ENCODE results near the gene ABHD17C.
"Not testable (repeated sequence)": the region's sequence is repeated elsewhere in the genome, so short reads cannot be mapped to it uniquely, and the experiment has no call there.

ABHD17C gene

GRCh38 chr15:80730926-80731325 is 35.8 kb downstream of the ABHD17C start:
- DNase-seq (no peak), ATAC-seq (no peak)

DNA sequence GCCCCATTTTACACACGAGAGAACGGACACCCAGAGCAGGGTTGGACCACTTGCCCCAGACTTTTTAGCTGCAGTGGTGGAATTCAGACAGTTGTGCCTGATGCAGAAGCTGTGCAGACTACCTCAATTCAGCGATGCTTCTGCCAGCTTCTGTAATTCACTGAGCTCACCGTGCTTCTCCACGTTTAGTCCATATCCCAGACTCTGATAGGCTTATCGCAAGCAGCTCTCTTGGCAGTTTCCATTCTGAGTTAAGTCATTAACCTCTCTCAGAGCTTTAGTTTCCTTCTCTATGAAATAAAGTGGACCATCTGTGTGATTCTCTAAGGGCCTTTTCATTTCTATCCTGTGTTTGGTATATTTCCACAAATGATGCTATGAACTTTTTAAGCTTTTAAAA is 37.1 kb downstream of the ABHD17C start:
- ATAC-seq: no peak
- DNase-seq: no peak

DNA sequence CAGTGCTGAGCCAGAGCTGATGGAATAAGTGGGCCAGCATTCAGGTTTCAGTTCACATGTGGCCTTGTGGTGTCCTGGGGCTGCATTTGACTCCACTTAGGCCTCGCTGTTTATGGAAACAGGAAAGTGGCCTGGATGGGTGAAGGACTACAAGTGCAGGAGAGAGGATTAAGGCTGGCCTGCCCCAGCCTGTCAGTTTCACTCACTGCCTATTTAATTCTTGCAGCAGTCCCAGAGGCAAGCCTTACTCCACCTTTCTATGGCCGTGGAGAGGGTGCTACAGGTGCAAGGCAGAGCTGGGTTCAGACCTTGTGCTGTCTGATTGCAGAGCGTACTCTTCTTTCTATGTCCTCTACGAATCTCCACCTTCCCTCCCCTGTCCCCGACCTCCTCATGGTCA is 37.7 kb downstream of the ABHD17C start:
- no peak for ATAC-seq
- no peak for DNase-seq

- DNase-seq: no peak
- ATAC-seq: no peak
These were observed 38.4 kb downstream of the ABHD17C start for GRCh38 chr15:80733460-80733859.

- ATAC-seq: no peak
- DNase-seq: no peak
These were observed 40.2 kb downstream of the ABHD17C start for GRCh38 chr15:80735344-80735743.

DNA sequence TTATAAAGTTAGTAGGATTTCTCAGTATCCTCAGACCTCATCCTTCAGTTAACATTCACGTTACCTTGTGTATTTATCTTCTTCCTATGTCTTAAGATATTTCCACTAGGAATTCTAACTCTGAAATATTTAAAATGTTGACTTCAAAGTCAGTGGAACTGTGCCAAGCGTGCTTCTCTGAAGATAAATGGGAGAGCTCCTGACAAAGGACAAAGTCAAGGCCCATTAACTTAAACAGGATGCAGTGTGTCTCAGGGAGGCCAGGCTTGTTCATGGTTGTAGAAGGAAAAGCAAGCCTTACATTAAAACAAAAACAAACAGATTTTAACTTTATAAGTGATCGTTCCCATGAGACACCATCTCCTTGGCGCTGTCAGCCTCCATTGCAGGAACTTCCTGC is 41.5 kb downstream of the ABHD17C start:
- ATAC-seq: no peak

GRCh38 chr15:80739919-80740318 is 44.8 kb downstream of the ABHD17C start:
- ATAC-seq: no peak
- DNase-seq: no peak

More for the DNA sequence above, 41.5 kb downstream of the ABHD17C start:
- DNase-seq: no peak

- DNase-seq (no peak), ATAC-seq (no peak)
These were observed 47.0 kb downstream of the ABHD17C start for GRCh38 chr15:80742081-80742480.

DNA sequence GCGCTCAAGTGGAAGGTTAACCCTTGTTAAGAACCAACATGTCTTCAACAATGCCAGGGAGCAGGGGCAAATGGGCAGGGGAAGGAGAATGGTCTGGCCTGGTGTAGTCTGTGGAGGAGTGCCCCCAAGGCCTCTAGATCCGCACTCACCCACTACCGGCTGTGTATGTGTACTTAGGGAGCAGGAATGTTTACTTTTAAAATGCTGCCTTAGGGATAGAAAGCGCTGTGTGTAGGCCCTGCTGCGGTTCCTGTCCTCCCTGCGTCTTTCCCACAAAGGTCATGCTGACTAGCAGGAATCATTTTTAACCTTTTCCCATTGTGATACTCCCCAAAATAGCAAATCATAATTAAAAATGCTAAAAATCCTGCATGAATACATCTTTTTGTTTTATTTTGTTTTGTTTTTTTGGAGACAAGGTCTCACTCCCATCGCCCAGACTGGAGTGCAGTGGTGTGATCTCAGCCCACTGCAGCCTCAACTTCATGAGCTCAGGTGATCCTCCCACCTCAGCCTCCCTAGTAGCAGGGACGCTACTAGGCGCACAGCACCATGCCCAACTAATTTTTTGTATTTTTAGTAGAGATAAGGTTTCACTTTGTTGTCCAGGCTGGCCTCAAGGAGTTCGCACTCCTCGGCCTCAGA is 48.2 kb downstream of the ABHD17C start:
- no peak for DNase-seq
- ATAC-seq: no peak

- ATAC-seq: no peak
- DNase-seq: no peak
These were observed 49.3 kb downstream of the ABHD17C start for GRCh38 chr15:80744415-80744814.

GRCh38 chr15:80744826-80745225 is 49.7 kb downstream of the ABHD17C start:
- DNase-seq (no peak), ATAC-seq (no peak)

DNA sequence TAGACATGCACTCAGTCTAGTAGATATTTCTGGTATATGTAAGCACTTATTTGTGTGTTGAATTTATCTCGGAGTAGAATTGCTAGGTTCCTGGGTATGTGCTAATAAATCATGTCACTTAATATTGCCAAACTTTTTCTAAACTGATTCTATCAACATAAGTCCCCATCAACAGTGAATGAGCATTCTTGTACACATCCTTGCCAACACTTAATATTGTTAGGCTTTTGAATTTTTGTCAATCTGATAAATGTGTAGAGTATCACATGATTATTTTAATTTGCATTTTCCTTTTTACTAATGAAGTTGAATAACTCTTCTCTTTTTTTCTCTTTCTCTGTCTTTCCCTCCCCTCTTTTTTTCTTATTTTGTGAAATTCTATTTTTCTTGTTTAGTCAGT is 50.8 kb downstream of the ABHD17C start:
- no peak for ATAC-seq

DNA sequence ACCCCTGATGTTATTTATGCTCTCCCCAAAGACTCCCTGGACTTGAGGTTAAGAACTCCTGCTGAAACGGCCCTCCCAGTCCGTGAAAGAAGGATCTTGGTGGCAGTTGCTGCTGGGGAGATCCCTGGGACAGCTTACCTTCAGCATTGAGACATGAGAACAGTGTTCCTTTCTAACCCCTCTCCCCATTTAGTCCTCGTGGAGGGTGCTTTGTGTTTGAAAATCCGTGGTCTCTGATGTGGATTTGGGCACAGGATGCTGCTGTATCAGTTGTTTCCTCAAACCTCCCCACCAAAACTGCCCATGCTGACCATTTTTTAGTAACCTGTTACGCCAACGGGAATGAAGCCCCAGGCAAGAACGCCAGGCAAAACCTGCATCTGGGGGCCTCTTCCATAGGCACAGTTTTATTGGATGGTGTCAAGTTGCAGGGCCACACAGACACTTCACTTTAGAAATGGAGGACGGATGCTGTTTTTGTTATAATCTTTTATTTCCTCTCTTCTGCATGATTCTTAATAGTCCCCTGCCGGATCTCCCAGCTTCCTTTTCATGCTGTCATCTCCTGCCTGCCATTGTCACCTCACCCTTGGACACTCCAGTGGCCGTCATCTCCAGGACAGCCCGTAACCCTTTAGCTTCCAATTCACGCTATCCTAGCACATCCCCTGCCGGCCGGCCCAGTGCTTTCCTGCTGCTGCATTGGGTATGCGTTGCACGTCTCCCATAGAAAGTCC is 52.4 kb downstream of the ABHD17C start:
- DNase-seq: no peak
- no peak for ATAC-seq

More for the DNA sequence above, 50.8 kb downstream of the ABHD17C start:
- DNase-seq: no peak

GRCh38 chr15:80749589-80749988 is 54.5 kb downstream of the ABHD17C start:
- ATAC-seq (no peak), DNase-seq (no peak)

GRCh38 chr15:80750575-80750974 is 55.5 kb downstream of the ABHD17C start:
- no peak for ATAC-seq
- DNase-seq: no peak

DNA sequence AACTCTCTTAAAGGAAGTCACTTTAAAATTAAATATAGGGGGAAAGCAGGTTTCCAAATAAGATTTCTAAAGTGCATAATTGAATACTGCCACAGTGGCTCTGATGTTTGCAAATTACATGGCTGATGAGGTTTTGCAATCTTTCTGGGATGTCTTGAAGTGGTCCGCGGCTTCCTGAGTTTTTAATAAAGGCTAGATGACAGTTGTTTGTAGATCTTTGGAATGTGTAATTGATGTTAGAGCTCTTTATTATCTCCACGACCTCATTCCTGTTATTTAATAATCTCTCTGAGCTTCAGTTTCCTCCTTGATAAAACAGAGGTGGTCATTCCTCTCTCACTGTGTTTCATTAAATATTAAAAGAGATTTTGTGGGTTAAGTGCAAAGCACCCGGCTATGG is 57.1 kb downstream of the ABHD17C start:
- ATAC-seq (no peak), DNase-seq (no peak)

DNA sequence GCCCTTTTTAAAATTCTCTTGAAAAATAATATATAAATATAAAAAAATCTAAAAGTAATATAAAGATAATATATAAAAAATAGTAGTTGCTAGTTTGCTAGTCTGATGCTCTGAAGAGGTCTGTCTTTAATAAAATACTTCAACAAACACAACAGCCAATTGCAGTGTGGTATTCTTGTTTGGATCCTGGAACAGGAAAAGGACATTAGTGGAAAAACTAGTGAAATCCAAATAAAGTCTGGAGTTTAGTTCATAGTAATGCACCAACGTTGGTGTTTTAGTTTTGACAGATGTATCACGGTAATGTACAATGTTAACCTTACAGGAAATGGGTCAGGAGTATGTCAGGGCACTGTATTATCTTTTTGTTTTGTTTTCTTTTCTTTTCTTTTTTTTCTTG is 58.1 kb downstream of the ABHD17C start:
- ATAC-seq (no peak), DNase-seq (no peak)

DNA sequence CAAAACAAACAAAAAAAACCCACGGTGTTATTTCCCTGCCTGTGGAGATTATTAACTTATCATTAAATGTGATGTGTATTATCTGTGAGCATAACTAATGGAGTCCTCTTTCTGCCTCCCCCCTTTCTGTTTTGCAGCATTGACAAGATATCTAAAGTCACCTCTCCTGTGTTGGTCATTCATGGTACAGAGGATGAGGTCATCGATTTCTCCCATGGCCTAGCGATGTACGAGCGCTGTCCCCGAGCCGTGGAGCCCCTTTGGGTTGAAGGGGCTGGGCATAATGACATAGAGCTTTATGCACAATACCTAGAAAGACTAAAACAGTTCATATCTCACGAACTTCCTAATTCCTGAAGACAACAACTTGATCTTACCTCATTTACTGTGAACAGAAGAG is 58.9 kb downstream of the ABHD17C start:
- ATAC-seq: no peak
- no peak for DNase-seq

DNA sequence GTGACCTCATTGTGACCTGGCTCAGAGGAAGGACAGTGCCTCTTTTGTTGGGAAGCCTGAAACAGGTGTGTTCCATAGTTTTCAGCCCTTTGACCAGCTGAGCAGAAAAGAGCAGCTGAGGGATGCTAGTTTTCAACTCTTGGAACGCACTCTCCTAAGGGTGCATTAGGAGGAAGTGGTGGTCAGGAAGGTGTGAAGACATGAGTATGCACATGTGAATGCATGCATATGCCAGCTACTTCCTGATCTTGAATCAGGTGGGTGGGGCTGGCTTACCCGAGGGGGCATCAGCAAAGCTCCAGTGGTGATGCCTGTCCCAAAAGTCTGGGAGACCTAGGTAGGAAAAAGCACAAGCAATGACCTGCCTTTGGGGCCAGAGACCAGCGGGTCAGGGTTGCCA is 60.8 kb downstream of the ABHD17C start:
- DNase-seq (no peak), ATAC-seq (no peak)

DNA sequence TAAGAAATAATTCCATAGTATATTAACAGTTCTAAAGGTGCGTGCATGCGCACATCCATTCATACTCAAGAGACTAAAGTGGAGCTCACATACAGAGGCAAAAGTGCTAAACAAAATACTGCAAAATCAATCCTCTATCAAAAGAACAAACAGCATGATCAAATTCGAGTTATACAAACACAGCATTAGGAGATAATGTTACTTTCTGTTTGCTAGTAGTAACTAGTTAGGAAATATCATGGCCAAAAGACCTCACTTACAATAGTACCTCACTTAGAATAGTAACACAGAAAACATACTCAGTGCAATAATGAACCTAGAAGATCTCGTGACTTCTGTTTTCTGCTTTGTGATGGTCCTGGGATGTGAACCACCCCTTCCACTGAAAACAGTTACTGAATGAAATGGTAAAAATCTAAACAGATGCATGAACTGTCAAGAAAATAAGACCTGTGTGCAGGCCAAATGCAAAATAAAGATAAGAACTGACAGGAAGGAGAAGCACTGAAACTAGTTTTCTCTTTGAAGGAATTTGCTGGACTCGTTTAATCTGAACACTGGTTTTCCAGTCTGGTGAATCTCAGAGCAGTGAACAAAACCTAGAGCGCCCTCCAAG is 63.1 kb downstream of the ABHD17C start:
- no peak for ATAC-seq
- DNase-seq: no peak

DNA sequence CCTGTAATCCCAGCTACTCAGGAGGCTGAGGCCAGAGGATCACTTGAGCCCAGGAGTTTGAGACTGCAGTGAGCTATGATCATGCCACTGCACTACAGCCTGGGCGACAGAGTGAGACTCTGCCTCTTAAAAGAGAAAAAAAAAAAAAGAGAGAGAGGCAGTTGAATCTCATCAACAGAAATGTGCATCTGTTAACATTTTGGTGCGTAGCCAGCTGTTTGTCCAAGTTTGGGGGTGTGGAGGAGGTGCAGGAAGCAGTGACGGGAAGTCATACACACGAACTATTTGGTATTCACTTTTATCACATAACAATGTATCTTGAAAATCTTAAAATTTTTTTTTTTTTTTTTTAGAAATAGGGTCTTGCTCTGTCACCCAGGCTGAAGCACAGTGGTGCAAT is 65.8 kb downstream of the ABHD17C start:
- DNase-seq (no peak), ATAC-seq (no peak)

GRCh38 chr15:80761754-80762153 is 66.6 kb downstream of the ABHD17C start:
- DNase-seq: no peak
- ATAC-seq: no peak

DNA sequence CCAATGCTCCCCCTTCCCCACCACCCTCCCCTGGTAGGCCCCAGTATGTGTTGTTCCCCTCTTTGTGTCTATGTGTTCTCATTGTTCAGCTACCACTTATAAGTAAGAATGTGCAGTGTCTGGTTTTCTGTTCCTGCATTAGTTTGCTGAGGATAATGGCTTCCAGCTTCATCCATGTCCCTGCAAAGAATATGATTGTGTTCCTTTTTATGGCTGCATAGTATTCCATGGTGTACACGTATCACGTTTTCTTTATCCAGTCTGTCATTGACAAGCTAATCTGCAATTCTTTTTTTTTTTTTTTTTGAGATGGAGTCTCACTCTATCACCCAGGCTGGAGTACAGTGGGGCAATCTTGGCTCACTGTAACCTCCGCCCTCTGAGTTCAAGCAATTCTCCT is 68.1 kb downstream of the ABHD17C start:
- not testable (repeated sequence) for ATAC-seq

GRCh38 chr15:80764535-80764934 is 69.4 kb downstream of the ABHD17C start:
- ATAC-seq (no peak), DNase-seq (no peak)

More for the DNA sequence above, 68.1 kb downstream of the ABHD17C start:
- not testable (repeated sequence) for DNase-seq

All from stimulated activated naive CD8-positive, alpha-beta T cell treated with anti-CD3 and anti-CD28 coated beads, Interleukin-15, Interleukin-2, amounts not matched to agents 100 U/mL and 50 U/mL, for 24 hours (primary cell).